Measurements from ENCODE around the gene RUNX3. TPM values are rescaled to one million over a fixed set of nuclear protein-coding genes. Genes with fewer than 3 reads are reported as not detected.

The RUNX3 gene
- total RNA-seq, 1 donor from 2014 or later: 0.06 TPM

DNA sequence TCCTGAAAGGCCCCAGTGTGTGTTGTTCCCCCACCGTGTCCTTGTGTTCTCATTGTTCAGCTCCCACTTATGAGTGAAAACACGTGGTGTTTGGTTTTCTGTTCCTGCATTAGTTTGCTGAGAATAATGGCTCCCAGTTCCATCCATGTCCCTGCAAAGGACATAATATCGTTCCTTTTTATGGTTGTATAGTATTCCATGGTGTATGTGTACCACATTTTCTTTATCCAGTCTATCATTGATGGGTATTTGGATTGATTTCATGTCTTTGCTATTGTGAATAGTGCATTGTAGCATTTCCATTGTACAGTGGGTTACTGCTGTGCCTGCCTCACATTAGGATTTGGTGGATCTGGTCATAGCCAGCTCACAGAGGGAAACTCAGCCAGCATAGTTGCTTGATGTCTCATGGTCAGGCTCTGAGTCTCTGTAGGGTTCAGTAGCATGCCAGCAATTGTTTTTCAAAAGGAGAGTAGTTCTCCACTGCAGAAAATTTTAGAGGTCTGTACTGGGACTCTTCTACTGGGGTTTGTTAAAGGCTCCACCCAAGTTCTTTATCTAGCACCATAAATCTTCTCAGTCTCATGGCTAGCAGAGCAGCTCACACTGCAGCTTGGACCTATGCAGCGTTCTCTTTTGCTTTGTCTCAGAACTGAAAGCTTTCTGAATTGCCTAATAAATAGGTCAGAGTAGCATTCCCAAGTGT lies 41.0 kb downstream of the RUNX3 start:
- no peak for DNase-seq (ENCODE audit: extremely low read depth, low read depth, low spot score)

DNA sequence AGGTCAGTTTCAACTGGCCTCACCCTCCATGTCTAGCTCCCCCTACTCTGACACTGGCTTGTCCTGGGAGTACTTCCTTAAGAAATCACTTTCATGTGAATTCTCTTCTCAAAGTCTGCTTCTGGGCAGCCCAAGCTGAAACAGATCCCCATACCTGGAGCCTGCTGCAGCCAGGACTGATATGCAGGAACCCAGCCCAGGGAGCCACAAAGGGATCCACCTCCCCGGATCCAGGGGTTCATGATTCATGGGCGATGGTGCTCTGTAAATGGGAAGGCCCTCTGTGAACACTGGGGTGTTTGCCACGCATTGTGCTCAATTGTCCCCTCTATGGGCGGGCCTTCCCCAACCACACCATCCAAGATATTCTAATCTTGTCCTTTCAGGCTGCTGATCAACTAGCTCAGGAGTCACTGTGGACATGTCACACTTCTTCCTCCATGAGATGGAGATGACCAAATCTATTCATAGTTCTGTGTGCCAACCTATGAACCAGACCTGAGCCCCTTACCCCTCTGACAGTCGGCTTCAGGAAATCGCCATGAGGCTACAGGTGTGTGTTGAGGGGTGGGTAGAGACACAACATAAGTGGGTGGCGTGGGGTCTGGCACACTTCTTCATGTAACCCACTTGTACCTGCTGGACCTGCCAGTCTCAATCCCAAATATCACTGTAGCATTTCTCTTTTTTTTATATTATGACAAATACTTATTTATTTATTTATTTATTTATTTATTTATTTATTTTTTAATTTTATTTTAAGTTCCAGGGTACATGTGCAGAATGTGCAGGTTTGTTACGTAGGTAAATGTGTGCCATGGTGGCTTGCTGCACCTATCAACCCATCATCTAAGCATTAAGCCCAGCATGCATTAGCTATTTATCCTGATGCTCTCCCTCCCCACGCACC lies 41.8 kb downstream of the RUNX3 start:
- no peak for DNase-seq (ENCODE audit: extremely low read depth, low read depth, low spot score)

DNA sequence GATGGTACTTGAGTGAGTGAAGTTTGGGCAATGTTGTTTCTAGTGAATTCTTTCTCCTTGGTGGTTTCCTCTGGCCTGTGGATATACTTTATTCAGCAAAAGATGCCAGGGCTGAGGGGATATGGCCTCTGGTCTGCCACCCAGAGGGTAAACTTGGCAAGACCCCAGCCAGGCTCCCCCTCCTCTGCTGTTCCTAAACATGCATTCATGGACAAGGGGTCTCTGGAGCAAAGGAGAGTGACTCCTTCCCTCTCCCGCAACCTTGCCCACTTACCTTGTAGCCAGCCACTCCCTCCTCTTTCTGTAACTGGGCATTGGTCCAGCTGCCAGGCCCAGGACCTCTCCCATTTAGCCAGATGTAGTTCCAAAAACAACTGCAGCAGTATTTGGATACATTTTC lies 43.8 kb downstream of the RUNX3 start:
- DNase-seq (ENCODE audit: extremely low read depth, low read depth, low spot score): no peak

DNA sequence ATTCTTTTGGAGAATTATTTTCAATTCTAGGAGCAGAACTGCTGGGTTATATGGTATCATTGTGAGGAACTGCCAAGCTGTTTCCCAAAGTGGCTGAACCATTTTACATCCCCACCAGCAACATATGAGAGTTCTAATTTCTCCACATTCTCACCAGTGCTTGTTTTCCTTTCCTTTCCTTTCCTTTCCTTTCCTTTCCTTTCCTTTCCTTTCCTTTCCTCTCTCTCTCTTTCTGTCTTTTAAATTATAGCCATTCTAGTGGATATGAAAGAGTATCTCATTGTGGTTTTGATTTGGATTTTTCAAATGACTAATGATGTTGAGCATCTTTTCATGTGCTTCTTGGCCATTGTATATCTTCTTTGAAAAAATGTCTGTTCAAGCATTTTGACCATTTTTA lies 45.3 kb downstream of the RUNX3 start:
- DNase-seq (ENCODE audit: extremely low read depth, low read depth, low spot score): no peak

DNA sequence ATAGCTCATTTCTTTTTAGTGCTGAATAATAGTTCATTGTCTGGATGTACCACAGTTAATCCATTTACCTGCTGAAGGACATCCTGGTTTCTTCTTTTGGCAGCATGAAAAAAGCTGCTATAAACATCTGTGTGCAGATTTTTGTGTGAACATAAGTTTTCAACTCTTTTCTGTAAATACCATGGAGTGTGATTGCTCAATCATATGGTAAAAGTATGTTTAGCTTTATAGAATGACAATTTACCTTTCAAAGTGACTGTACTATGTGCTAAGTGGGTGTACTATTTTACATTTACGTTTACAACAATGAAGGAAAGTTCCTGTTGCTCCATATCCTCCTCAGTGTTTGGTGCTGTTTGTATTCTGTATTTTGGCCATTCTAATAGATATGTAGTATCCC lies 49.0 kb downstream of the RUNX3 start:
- no peak for DNase-seq (ENCODE audit: extremely low read depth, low read depth, low spot score)

DNA sequence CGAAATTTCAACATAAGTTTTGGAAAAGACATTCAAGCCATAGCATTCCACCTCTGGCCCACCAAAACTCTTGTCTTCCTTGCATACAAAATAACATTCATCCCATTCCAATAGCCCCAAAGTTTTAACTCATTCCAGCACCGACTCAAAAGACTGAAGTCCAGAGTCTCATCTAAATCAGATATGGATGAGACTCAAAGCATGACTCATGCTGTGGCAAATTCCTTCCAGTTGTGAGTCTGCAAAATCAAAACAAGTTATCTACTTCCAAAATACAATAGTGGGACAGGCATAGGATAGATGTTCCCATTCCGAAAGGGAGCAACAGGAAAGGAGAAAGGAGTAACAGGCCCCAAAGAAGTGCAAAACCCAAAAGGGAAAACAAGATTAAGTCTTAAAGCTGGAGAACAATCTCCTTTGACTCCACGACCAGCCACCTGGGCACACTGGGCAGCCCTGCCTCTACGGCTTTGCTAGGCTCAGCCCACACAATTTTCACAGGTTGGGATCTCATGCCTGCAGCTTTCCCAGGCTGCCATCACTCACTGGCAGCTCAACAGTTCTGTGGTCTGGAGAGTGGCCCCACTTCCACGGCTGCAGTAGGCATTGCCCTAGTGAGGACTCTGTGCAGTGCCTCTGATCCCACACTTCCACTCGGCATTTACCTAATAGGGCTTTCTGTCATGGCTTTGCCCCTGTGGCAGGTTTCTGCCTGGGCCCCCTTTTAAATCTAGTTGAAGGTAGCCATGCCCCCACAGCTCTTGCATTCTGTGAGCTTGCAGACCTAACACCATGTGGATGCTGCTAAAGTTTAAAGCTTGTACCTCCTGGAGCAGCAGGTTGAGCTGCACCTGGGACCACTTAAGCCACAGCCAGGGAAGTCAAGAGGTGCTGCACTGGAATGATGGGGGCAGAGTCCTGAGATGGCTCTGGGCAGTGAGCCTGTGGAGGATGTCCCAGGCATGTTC lies 51.0 kb downstream of the RUNX3 start:
- no peak for DNase-seq (ENCODE audit: extremely low read depth, low read depth, low spot score)

DNA sequence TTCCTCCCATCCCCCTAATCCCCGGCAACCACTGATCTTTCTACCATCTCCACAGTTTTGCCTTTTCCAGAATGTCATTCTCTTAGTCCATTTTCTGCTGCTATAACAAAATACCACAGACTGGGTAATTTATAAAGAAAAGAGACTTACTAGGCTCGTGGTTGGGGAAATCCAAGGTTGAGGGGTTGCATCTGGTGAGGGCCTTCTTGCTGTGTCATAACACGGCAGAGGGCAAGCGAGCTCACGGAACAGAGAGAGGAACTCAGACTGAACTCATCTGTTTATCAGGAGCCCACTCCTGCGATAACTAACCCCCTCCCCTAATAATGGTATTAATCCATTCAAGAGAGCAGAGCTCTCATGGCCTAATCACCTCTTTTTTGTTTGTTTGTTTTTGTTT lies 52.0 kb downstream of the RUNX3 start:
- DNase-seq (ENCODE audit: extremely low read depth, low read depth, low spot score): no peak

DNA sequence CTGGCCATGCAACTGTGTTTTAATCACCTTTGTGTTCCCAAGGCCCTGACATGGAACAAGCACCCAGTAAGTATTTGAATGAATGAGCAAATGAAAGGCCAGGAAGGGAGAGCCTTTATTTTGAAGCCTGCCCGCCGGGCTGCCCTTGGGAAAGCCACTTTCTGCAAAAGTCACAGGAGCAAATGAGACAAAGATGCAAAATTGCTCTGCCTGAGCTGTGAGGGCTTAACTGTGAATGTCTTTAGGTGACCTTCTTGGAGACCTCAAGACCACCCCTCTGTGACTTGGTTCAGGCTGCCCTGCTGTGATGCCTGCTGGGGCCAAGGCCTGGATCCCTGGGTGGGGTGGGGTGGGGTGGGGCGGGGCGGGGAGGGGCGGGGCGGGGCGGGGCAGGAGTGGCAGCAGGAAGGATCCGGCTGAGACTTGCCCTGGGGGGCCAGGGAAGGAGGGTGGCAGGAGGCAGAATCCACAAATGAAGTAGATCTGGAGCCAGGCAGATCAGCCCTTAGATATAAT lies 54.0 kb downstream of the RUNX3 start:
- no peak for DNase-seq (ENCODE audit: extremely low read depth, low read depth, low spot score)

DNA sequence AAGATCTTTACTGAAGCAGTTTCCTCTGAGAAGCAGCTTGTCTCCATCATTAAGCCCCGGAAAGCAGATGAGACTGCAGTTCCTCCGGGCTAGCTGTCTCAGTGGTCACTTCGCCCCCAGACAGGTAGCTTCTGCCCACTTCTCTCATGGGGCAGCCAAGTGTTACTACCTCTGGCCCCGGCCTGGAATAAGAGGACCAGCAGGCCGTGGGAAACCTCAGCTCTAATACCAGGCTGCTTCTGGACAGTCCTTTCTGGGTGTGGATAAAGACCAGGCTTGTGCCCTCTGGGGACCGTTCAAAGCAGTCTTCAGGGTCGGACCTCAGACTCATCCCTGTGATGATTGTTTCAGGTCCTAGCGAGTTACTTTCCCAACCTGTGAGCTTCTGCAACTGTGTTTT lies 54.8 kb downstream of the RUNX3 start:
- DNase-seq (ENCODE audit: extremely low read depth, low read depth, low spot score): no peak

DNA sequence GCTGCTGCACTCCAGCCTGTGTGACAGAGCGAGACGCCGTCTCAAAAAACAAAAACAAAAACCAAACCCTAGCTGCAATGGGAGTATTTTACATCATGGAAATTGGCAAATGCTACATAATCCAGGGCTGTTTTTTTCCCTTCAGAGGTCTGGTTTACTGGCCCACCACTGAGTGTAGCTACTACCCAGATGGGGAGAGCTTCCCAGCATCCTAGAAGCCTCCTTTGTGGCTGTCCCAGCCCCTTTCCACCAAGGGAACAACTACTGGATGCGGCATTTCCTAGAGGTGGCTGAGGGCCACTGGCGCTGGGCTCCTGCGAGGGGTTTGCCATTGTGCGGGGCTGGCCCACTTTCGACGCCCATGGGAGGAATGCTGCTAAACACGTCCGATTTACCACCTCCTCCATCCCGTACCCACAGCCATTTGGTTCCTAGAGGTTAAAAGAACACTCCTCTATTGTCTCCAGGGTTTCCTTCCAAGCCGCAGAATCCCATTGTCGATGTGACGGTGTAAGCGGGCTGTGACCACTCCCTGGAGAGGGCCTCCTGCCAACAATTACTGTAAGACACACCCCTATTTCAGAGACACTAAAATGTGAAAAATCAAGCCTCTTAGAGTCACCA lies 55.4 kb downstream of the RUNX3 start:
- no peak for DNase-seq (ENCODE audit: extremely low read depth, low read depth, low spot score)

DNA sequence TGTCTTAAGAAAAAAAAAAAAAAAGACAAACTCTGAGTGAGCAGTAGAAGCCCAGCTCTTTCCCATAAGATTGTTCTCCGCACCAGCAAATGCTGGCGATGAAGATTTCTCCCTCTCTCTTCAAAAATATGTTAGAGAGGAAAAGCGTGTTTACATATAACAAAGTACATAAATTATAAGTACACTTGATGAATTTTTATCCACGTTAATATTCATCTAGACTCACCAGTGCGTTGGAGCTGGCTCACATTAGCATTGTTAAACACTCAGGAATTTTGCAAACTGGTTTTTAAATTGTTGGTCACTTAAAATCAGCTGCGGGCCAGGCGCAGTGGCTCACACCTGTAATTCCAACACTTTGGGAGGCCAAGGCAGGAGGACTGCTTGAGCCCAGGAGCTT lies 56.0 kb downstream of the RUNX3 start:
- DNase-seq (ENCODE audit: extremely low read depth, low read depth, low spot score): no peak

DNA sequence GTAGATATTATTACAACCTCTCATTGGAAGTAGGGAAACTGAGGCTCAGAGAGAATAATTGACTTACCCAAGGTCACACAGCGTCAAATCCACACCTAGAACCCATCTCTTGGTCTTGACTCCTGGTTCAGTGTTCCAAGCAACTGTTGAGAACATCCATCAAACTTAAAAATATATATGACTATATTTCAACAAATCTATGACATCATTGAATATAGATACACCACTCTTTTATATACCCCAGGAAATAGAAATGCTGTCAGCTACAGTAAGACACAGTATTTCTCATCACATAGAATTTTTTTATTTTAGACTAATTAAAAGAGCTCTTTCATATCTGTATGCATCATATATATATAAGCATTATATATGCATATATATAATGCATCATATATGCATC lies 56.9 kb downstream of the RUNX3 start:
- no peak for DNase-seq (ENCODE audit: extremely low read depth, low read depth, low spot score)

DNA sequence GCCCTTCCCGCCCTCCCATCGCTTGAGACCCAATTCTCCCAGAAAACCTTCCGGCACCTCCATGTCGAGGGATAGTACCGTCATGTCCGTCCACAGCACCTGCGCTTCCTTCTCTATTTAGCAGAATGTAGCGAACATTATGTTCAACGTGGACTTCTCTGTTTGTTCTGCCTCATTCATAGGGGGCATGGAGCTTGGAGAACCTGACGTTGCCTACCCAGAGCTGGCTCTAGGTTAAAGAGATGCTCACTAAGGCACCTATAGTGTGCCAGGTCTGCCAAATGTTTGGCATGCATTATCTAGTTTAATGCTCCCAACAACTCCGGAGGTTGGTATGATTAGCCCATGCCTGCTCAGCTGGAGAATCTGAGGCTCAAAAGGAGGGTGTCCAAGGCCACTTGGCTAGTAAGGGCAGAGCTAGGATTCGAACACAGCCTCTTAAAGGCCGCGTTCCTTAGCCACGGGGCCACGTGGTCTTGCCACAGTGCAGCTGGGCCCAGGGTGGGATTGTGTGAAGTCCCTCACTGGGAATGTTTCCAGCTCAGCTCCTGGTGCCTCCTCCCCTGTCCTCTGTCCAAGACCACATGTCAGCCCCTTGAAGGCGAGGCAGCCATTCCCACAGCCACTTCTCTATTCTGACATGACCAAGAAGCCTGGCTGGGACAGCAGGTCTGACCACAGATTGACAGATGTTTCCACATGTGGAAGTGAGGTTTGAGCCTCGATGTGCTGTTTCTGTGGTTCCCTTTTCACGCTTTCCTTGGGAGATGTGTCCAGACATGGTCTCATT lies 57.8 kb downstream of the RUNX3 start:
- DNase-seq (ENCODE audit: extremely low read depth, low read depth, low spot score): no peak

DNA sequence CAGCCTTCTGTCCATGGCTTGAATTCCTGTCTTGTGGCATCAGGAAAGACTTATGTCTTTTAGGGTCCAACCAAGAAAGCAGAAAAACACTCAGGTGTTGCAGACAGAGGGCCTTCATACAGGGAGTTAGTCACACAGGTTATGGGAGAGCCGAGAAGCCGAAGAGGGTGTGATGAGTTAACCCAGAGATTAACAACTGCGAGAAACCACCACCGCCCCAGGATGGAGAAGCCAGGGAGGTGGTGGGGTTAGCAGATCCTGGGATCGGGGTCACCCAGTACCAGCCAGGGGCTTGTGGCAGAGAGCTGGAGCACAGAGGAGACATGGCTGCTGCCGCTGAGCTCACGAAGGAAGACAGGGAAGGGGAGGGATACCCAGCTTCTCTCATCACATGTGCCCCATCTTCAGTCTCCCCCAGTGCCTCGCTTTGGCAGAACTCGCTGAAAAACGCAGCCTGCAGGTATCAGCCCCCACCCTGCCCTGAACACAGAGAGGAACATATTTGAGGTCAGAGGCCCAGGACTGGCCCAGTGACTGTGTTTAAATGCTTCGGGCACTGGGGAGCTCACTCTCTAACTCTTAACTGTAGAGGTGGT lies 58.7 kb downstream of the RUNX3 start:
- DNase-seq (ENCODE audit: extremely low read depth, low read depth, low spot score): no peak

DNA sequence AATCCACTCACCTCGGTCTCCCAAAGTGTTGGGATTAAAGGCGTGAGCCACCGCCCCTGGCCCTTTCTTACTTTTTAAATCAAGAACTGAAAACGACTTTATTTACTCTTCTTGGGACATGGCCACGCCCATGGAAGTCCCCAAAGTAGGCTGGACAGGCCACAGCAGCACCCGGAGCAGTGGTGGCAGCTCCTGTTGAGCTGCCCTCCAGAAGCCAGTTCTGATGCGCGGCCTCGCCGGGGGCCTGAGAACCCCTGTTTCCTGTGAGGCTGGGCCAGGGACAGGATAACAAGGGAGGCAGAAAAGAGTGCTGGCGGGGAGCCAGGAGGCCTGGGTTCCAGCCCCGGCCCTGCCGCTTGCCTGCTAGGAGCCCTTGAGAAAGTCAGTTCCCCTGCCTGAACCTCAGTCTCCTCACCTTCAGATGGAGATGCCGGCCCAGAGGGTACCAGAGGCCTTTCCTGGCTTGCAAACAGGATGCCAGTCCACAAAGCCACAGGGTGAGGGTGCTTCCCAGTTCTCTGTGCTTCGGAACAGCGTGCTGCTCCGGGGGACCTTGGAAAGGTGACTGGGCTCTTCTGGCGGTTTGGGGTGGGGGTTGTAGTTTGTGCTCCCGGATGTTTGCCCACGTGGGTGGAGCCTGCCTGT lies 59.4 kb downstream of the RUNX3 start:
- DNase-seq (ENCODE audit: extremely low read depth, low read depth, low spot score): no peak

DNA sequence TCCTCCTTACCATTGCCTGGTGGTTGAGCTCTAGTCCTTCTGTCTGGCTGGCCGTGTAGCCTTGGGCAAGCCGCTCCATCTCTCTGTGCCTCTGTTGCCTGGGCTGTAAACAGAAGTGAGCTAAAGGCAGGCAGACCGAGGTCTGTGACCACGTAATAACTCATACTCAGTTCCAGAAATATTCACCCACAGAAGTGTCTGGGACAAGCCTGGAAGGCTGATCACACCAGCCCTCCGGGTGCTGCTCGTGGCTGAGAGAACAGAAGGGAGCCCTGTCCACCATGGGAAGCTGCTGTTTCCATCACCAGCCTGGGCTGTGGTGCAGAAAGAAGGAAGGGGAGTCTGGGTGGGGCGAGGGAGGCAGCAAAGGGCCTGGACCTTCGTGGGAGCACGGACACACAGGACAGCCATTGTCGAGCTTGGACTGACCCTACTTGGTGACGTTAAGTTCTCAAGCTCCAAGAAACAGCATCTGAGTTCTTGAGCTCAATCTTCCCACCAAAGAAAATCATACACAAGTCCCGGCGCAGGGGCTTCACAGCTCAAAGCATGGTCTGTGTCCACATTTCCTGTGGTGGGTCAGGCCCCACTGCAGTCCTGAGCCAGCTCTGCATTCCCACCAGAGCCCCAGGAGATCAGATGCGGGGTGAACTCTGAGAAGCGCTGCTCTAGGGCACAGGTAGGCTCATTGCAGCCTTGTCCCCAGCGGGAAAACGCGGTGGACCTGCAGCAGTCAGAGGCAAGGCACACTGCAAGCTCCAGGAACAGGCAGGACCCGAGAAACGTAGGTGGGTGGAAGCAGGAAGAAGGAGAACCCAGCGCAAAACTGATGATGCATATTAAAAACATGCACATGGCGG lies 61.8 kb downstream of the RUNX3 start:
- no peak for DNase-seq (ENCODE audit: extremely low read depth, low read depth, low spot score)

DNA sequence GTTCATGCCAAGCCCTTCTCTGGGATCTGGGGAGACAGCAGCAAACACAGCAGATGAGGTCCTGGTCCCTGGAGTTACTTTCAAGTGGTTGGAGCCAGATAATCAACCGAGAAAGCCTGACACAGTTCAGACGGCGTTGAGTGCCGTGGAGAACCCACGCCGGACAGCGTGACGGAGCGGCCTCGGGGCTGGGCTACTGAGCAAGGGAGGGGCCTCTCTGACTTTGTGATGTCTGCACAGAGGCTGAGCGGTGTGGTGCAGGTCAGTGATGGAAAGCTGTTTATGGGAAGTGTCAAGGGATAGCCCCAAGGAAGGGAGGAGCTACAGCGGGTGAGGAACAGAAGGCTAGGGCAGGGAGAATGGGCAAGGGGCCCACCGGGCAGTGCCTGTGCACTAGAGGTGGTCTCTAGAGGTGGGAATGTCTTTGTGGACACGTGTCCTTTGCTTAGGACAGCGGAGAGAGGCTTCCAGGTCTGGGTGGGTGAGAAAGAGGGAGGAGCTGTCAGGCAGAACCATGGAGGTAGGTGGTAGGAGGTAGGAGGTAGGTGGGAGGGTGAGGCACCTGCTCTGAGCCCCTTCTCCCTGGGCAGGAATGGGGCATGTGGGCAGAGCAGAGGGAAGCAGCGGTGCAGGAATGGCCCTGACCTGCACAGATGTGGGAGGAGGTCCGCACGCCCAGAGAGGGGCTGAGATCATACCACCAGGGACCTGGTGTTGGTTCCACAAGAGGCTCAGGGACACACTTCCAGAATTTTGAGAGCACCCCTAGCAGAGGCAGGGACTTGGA lies 62.8 kb downstream of the RUNX3 start:
- no peak for DNase-seq (ENCODE audit: extremely low read depth, low read depth, low spot score)
